ENCODE measurements around the gene PRAMEF5. TPM values are rescaled to one million over a fixed set of nuclear protein-coding genes. Genes with fewer than 3 reads are reported as not detected.
A peak's percentile ranks its signal among the peaks of the same experiment; 100 is the strongest.
"Not testable (repeated sequence)": the region's sequence is repeated elsewhere in the genome, so short reads cannot be mapped to it uniquely, and the experiment has no call there.

PRAMEF5 gene
- polyA plus RNA-seq = not detected

GRCh38 chr1:13253898-13254297, at the start of gene PRAMEF5:
Gene PRAMEF5 (plus strand): TSS chr1:13254198. CDS start chr1:13259269, 5,071 bp downstream.
- not testable (repeated sequence) for H3K27ac Mint-ChIP-seq, H3K36me3 Mint-ChIP-seq, H3K4me3 Mint-ChIP-seq, H3K4me1 Mint-ChIP-seq, H3K27me3 Mint-ChIP-seq, H3K9me3 Mint-ChIP-seq

GRCh38 chr1:13208712-13209111, 45.3 kb upstream of the PRAMEF5 start:
- not testable (repeated sequence) for H3K4me1 Mint-ChIP-seq, H3K27me3 Mint-ChIP-seq, H3K9me3 Mint-ChIP-seq, H3K4me3 Mint-ChIP-seq, H3K36me3 Mint-ChIP-seq, H3K27ac Mint-ChIP-seq

GRCh38 chr1:13216619-13217018, 37.4 kb upstream of the PRAMEF5 start:
- H3K4me3 Mint-ChIP-seq = not testable (repeated sequence)

GRCh38 chr1:13219203-13219602, 34.8 kb upstream of the PRAMEF5 start:
- H3K36me3 Mint-ChIP-seq, H3K27ac Mint-ChIP-seq, H3K4me3 Mint-ChIP-seq, H3K9me3 Mint-ChIP-seq, H3K4me1 Mint-ChIP-seq, H3K27me3 Mint-ChIP-seq: not testable (repeated sequence)

More at GRCh38 chr1:13216619-13217018, 37.4 kb upstream of the PRAMEF5 start:
- not testable (repeated sequence) for H3K36me3 Mint-ChIP-seq, H3K27me3 Mint-ChIP-seq, H3K27ac Mint-ChIP-seq, H3K4me1 Mint-ChIP-seq, H3K9me3 Mint-ChIP-seq

GRCh38 chr1:13222788-13223187, 31.2 kb upstream of the PRAMEF5 start:
- H3K4me3 Mint-ChIP-seq, H3K36me3 Mint-ChIP-seq, H3K9me3 Mint-ChIP-seq, H3K27me3 Mint-ChIP-seq, H3K27ac Mint-ChIP-seq, H3K4me1 Mint-ChIP-seq: not testable (repeated sequence)

GRCh38 chr1:13224480-13225060, 29.4 kb upstream of the PRAMEF5 start:
- Mint-ChIP-seq H3K9me3 (no peaks in the 10 kb centered on the region), H3K4me1 (no peaks in the 10 kb centered on the region), H3K27ac (no peak overlapping the region), H3K27me3 (peaks cover 1% of the 10 kb centered on the region), H3K36me3 (no peaks in the 10 kb centered on the region), H3K4me3 (no peak overlapping the region)

GRCh38 chr1:13225675-13226204, 28.3 kb upstream of the PRAMEF5 start, which contains the start of gene PRAMEF18:
Gene PRAMEF18 (minus strand): TSS chr1:13226154. CDS start chr1:13226106, 48 bp downstream.
- H3K27me3 Mint-ChIP-seq, H3K9me3 Mint-ChIP-seq, H3K36me3 Mint-ChIP-seq, H3K4me3 Mint-ChIP-seq, H3K4me1 Mint-ChIP-seq: not testable (repeated sequence)
- H3K27ac Mint-ChIP-seq = peak within 1 kb of the TSS in 1 of 3 donors; percentile 53

- H3K27ac Mint-ChIP-seq, H3K4me1 Mint-ChIP-seq, H3K36me3 Mint-ChIP-seq, H3K27me3 Mint-ChIP-seq, H3K4me3 Mint-ChIP-seq, H3K9me3 Mint-ChIP-seq: not testable (repeated sequence)
Observed at GRCh38 chr1:13227271-13228055, 26.5 kb upstream of the PRAMEF5 start.

GRCh38 chr1:13228343-13228781, 25.6 kb upstream of the PRAMEF5 start:
- H3K27me3 Mint-ChIP-seq = peaks cover 4% of the 10 kb centered on the region
- H3K9me3 Mint-ChIP-seq = peaks cover 0 to 1% (median 0%) of the 10 kb centered on the region in 3 donors
- H3K27ac Mint-ChIP-seq = no peak overlapping the region
- H3K4me1 Mint-ChIP-seq = no peaks in the 10 kb centered on the region
- H3K4me3 Mint-ChIP-seq = no peak overlapping the region
- H3K36me3 Mint-ChIP-seq = no peaks in the 10 kb centered on the region

- not testable (repeated sequence) for H3K4me3 Mint-ChIP-seq, H3K36me3 Mint-ChIP-seq, H3K27me3 Mint-ChIP-seq, H3K9me3 Mint-ChIP-seq, H3K27ac Mint-ChIP-seq, H3K4me1 Mint-ChIP-seq
Observed at GRCh38 chr1:13230096-13230495, 23.9 kb upstream of the PRAMEF5 start.

GRCh38 chr1:13230601-13231000, 23.4 kb upstream of the PRAMEF5 start:
- H3K9me3 Mint-ChIP-seq, H3K4me1 Mint-ChIP-seq, H3K27ac Mint-ChIP-seq, H3K27me3 Mint-ChIP-seq, H3K36me3 Mint-ChIP-seq, H3K4me3 Mint-ChIP-seq: not testable (repeated sequence)

GRCh38 chr1:13231061-13231750, 22.8 kb upstream of the PRAMEF5 start:
- not testable (repeated sequence) for H3K27me3 Mint-ChIP-seq, H3K4me3 Mint-ChIP-seq, H3K4me1 Mint-ChIP-seq, H3K36me3 Mint-ChIP-seq, H3K9me3 Mint-ChIP-seq, H3K27ac Mint-ChIP-seq

- peak overlapping the region in 1 of 3 donors; percentile 26 for H3K27ac Mint-ChIP-seq
- not testable (repeated sequence) for H3K4me1 Mint-ChIP-seq, H3K9me3 Mint-ChIP-seq, H3K4me3 Mint-ChIP-seq, H3K27me3 Mint-ChIP-seq, H3K36me3 Mint-ChIP-seq
Observed at GRCh38 chr1:13232056-13232455, 21.9 kb upstream of the PRAMEF5 start.

- not testable (repeated sequence) for H3K36me3 Mint-ChIP-seq, H3K9me3 Mint-ChIP-seq, H3K27ac Mint-ChIP-seq, H3K27me3 Mint-ChIP-seq, H3K4me1 Mint-ChIP-seq
- H3K4me3 Mint-ChIP-seq = peak overlapping the region in 1 of 4 donors; percentile 0
Observed at GRCh38 chr1:13234057-13234456, 19.9 kb upstream of the PRAMEF5 start.

GRCh38 chr1:13237572-13237971, 16.4 kb upstream of the PRAMEF5 start:
- H3K9me3 Mint-ChIP-seq, H3K36me3 Mint-ChIP-seq, H3K4me3 Mint-ChIP-seq, H3K27me3 Mint-ChIP-seq, H3K4me1 Mint-ChIP-seq, H3K27ac Mint-ChIP-seq: not testable (repeated sequence)

GRCh38 chr1:13239633-13240032, 14.4 kb upstream of the PRAMEF5 start:
- not testable (repeated sequence) for H3K27me3 Mint-ChIP-seq, H3K36me3 Mint-ChIP-seq, H3K9me3 Mint-ChIP-seq, H3K4me1 Mint-ChIP-seq, H3K27ac Mint-ChIP-seq
- peak overlapping the region in 1 of 4 donors; percentile 39 for H3K4me3 Mint-ChIP-seq

Data from IgD-negative memory B cell (primary cell).